IMR-90 (cell line): Measurements from ENCODE around the gene KDM5A. TPM values are rescaled to one million over a fixed set of nuclear protein-coding genes. Genes with fewer than 3 reads are reported as not detected.
A peak's percentile ranks its signal among the peaks of the same experiment; 100 is the strongest.
"Not testable (repeated sequence)": the region's sequence is repeated elsewhere in the genome, so short reads cannot be mapped to it uniquely, and the experiment has no call there.

ENCODE experiments used
- ATAC-seq: fragments of 200-7000 bp; cut with Tn5 transposase; 2 replicates; pipeline ENCODE4 v1.9.1; 2020; ENCODE audit warnings: low read depth, mild to moderate bottlenecking, moderate library complexity
- BruUV-seq: library from RNA; stranded (reverse); fragments of 400-500 nt; replicated peaks from 2 replicates; lab custom pipeline; 2021; lab: Mats Ljungman, UMichigan
- CTCF ChIA-PET: fragments of 300-600 bp; formaldehyde crosslinking; extraction: SDS; loops from one replicate; lab custom pipeline; 2021; ENCODE audit warnings: antibody characterized with exemption; lab: Yijun Ruan, JAX
- POLR2A ChIA-PET: fragments of 300-600 bp; sonication (Branson Sonifier 250); formaldehyde crosslinking; loops from one replicate; lab custom pipeline; 2022; ENCODE audit warnings: antibody characterized with exemption; ENCODE audit not compliant: unreplicated experiment; lab: Charles Lee
- DNase-seq: peaks from one replicate; pipeline ENCODE4 v3.0.0; 2013
- H2AFZ ChIP-seq: replicated peaks from 2 replicates; pipeline ENCODE3; 2013; ENCODE audit warnings: low read length, mild to moderate bottlenecking; ENCODE audit not compliant: poor library complexity
- H2AK5ac ChIP-seq: 2 replicates; pipeline ENCODE4 v1.6.1; 2013; ENCODE audit warnings: low read depth, low read length, inconsistent platforms
- H2AK9ac ChIP-seq: replicated peaks from 2 replicates; pipeline ENCODE3; 2013; ENCODE audit warnings: mild to moderate bottlenecking, low read depth, low read length, moderate library complexity; ENCODE audit not compliant: poor library complexity
- H2BK120ac ChIP-seq: 2 replicates; pipeline ENCODE4 v1.6.1; 2013; ENCODE audit warnings: low read depth, low read length, inconsistent platforms
- H2BK15ac ChIP-seq: 3 replicates; pipeline ENCODE4 v1.6.1; 2013; ENCODE audit warnings: low read depth, low read length, inconsistent platforms
- H2BK20ac ChIP-seq: 2 replicates; pipeline ENCODE4 v1.6.1; 2013; ENCODE audit warnings: low read depth, mild to moderate bottlenecking, inconsistent platforms, low read length, moderate library complexity
- H2BK5ac ChIP-seq: 2 replicates; pipeline ENCODE4 v1.6.1; 2013; ENCODE audit warnings: mild to moderate bottlenecking, low read depth, low read length, inconsistent platforms; ENCODE audit not compliant: poor library complexity, severe bottlenecking
- H3K14ac ChIP-seq: replicated peaks from 2 replicates; pipeline ENCODE4 v1.6.1; 2013; ENCODE audit warnings: low read depth, low read length, inconsistent platforms
- H3K18ac ChIP-seq: 2 replicates; pipeline ENCODE4 v1.6.1; 2013; ENCODE audit warnings: low read depth, low read length, control low read depth
- H3K23ac ChIP-seq: 2 replicates; pipeline ENCODE4 v1.6.1; 2013; ENCODE audit warnings: low read depth, low read length, inconsistent platforms
- H3K27ac ChIP-seq: 2 replicates; pipeline ENCODE4 v1.5.1; 2013; ENCODE audit warnings: mild to moderate bottlenecking, control low read depth, low read length; ENCODE audit not compliant: insufficient read depth
- H3K27me3 ChIP-seq: 2 replicates; pipeline ENCODE4 v1.6.1; 2013; ENCODE audit warnings: low read length; ENCODE audit not compliant: control insufficient read depth, insufficient read depth
- H3K36me3 ChIP-seq: 2 replicates; pipeline ENCODE4 v1.6.1; 2013; ENCODE audit warnings: low read length, mixed read lengths; ENCODE audit not compliant: control insufficient read depth, insufficient read depth
- H3K4ac ChIP-seq: 2 replicates; pipeline ENCODE4 v1.6.1; 2013; ENCODE audit warnings: low read depth, low read length, inconsistent platforms
- H3K4me1 ChIP-seq: 2 replicates; pipeline ENCODE4 v1.6.1; 2013; ENCODE audit warnings: low read length, mixed read lengths; ENCODE audit not compliant: control insufficient read depth, insufficient read depth
- H3K4me2 ChIP-seq: 2 replicates; pipeline ENCODE4 v1.6.1; 2013; ENCODE audit warnings: low read depth, mild to moderate bottlenecking, control low read depth, low read length, moderate library complexity
- H3K4me3 ChIP-seq: 2 replicates; pipeline ENCODE4 v1.5.1; 2013; ENCODE audit warnings: low read depth, mild to moderate bottlenecking, control low read depth, low read length, moderate library complexity; ENCODE audit not compliant: insufficient read depth
- H3K56ac ChIP-seq: 2 replicates; pipeline ENCODE4 v1.6.1; 2013; ENCODE audit warnings: low read length, inconsistent platforms; ENCODE audit not compliant: insufficient read depth; ENCODE audit errors: extremely low read depth
- H3K79me1 ChIP-seq, 2 experiments: 2 replicates each; pipeline ENCODE4 v1.6.1; 2013; ENCODE audit warnings: low read length in 2 of 2, inconsistent platforms in 1 of 2, low read depth in 1 of 2
- H3K9ac ChIP-seq: 2 replicates; pipeline ENCODE4 v1.6.1; 2013; ENCODE audit warnings: low read depth, low read length, control low read depth
- H3K9me1 ChIP-seq: 2 replicates; pipeline ENCODE4 v1.6.1; 2013; ENCODE audit warnings: low read length, inconsistent platforms; ENCODE audit not compliant: insufficient read depth
- H3K9me3 ChIP-seq: 2 replicates; pipeline ENCODE4 v1.6.1; 2013; ENCODE audit warnings: low read length; ENCODE audit not compliant: control insufficient read depth, insufficient read depth
- H4K20me1 ChIP-seq: 2 replicates; pipeline ENCODE4 v1.6.1; 2013; ENCODE audit warnings: low read length, inconsistent platforms; ENCODE audit not compliant: insufficient read depth
- H4K5ac ChIP-seq: 2 replicates; pipeline ENCODE4 v1.6.1; 2013; ENCODE audit warnings: mild to moderate bottlenecking, low read depth, low read length, control low read depth
- H4K8ac ChIP-seq, 2 experiments: 2 replicates each; pipeline ENCODE4 v1.6.1; 2013; ENCODE audit warnings: low read depth in 2 of 2, low read length in 2 of 2, control low read depth in 1 of 2, inconsistent platforms in 1 of 2
- H4K91ac ChIP-seq: 2 replicates; pipeline ENCODE4 v1.6.1; 2013; ENCODE audit warnings: low read depth, low read length, inconsistent platforms; ENCODE audit not compliant: insufficient read depth
- CEBPB ChIP-seq: IDR thresholded peaks from 2 replicates; pipeline ENCODE4 v1.6.1; 2012; ENCODE audit warnings: low read depth, low read length, improper control_type of control experiment
- CHD1 ChIP-seq: IDR thresholded peaks from 2 replicates; pipeline ENCODE4 v1.6.1; 2012; ENCODE audit warnings: low read depth, low read length, improper control_type of control experiment
- MAZ ChIP-seq: IDR thresholded peaks from 2 replicates; pipeline ENCODE4 v1.6.1; 2012; ENCODE audit warnings: low read depth, mild to moderate bottlenecking, low read length, improper control_type of control experiment, moderate library complexity, borderline replicate concordance
- MXI1 ChIP-seq: IDR thresholded peaks from 2 replicates; pipeline ENCODE4 v1.6.1; 2012; ENCODE audit warnings: low read depth, mild to moderate bottlenecking, low read length, moderate library complexity, borderline replicate concordance
- RAD21 ChIP-seq: IDR thresholded peaks from 2 replicates; pipeline ENCODE4 v1.6.1; 2012; ENCODE audit warnings: low read length, improper control_type of control experiment
- RCOR1 ChIP-seq: IDR thresholded peaks from 2 replicates; pipeline ENCODE4 v1.6.1; 2012; ENCODE audit warnings: mild to moderate bottlenecking, low read length, improper control_type of control experiment; ENCODE audit not compliant: insufficient replicate concordance
- RFX5 ChIP-seq: IDR thresholded peaks from 2 replicates; pipeline ENCODE4 v1.8.0; 2012; ENCODE audit warnings: low read depth, mild to moderate bottlenecking, low read length, moderate library complexity
- WGBS, 2 experiments: methylation state at CpG; one replicate each; pipeline versions ENCODE4 v1.1.5 to v1.1.7; 2013; ENCODE audit warnings: missing lambda C conversion rate in 2 of 2; ENCODE audit not compliant: insufficient read length in 1 of 2; ENCODE audit errors: extremely low coverage in 2 of 2; 5-methylcytosine and 5-hydroxymethylcytosine counted together
- dilution Hi-C: fragments of 300-500 bp; cut with HindIII; formaldehyde crosslinking; loops from one replicate; pipeline ENCODE4 v1.14.3; 2018; ENCODE audit warnings: low sequenced_read_pairs; ENCODE audit not compliant: unreplicated experiment
- in situ Hi-C: fragments of 300-500 bp; cut with MboI; formaldehyde crosslinking; loops from 3 replicates; pipeline ENCODE4 v1.14.3; 2019; ENCODE audit warnings: low sequenced_read_pairs, inconsistent platforms, mixed read lengths
- intact Hi-C: fragments of 100-400 bp; cut with micrococcal nuclease; formaldehyde crosslinking; loops from 2 replicates; pipeline ENCODE4 v1.10.0; 2022
- polyA plus RNA-seq, 3 experiments: library from polyadenylated mRNA; depleted of rRNA; stranded (reverse); fragments of >200 nt; gene quantifications; 2 replicates each; pipeline ENCODE4 v1.2.3, GENCODE V29; 2012; ENCODE audit warnings: low replicate concordance in 1 of 3
- total RNA-seq: library from RNA; depleted of rRNA; stranded (reverse); fragments of >200 nt; gene quantifications from 2 replicates; pipeline ENCODE4 v1.2.3, GENCODE V29; 2012

KDM5A gene
- total and polyA plus RNA-seq, 2 of the 4 experiments (the other 2 are of a cell fraction) = 7.9 to 95.9 TPM

- TF ChIP-seq MXI1 (0 out of 2 replicates have a peak, but pooled peaks have one; percentile 53), RAD21 (no peak), MAZ (peak; percentile 80), CEBPB (no peak), RCOR1 (no peak), RFX5 (no peak), CHD1 (peak; percentile 75; the same call in 1 of the 2 replicates)
Observed at GRCh38 chr12:389142-390096, at the start of gene KDM5A (continued).

DNA sequence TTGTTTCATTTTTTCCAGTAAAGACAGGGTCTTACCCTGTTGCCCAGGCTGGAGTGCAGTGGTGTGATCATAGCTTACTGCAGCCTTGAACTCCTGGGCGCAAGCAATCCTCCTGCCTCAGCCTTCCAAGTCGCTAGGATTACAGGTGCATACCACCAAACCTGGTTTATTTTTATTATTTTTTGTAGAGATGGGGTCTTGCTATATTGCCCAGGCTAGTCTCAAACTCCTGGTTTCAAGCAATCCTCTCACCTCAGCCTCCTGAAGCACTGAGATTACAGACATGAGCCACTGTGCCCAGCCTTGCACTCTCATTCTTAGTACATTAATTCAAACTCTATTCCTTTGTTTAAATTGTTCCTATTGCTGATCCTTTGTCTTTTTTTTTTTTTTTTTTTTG lies 46.6 kb upstream of the KDM5A start:
- WGBS, 2 experiments = no CpG with 5 or more reads among the region's 2 CpGs
- POLR2A ChIA-PET, CTCF ChIA-PET: not testable (repeated sequence)

More for the DNA sequence above, 46.6 kb upstream of the KDM5A start:
- H3K79me1 ChIP-seq, dilution Hi-C loops, H3K4me1 ChIP-seq, H3K56ac ChIP-seq, intact Hi-C loops, H3K4me2 ChIP-seq, H2BK15ac ChIP-seq, DNase-seq, H3K9ac ChIP-seq, BruUV-seq, H2AK5ac ChIP-seq, H3K36me3 ChIP-seq, H2BK120ac ChIP-seq, H3K27ac ChIP-seq, H3K27me3 ChIP-seq, H3K4me3 ChIP-seq, H4K5ac ChIP-seq, H4K91ac ChIP-seq, ATAC-seq, H3K18ac ChIP-seq, H4K8ac ChIP-seq, H3K23ac ChIP-seq, H2AK9ac ChIP-seq, H3K9me3 ChIP-seq, H2BK5ac ChIP-seq, H3K4ac ChIP-seq, H2BK20ac ChIP-seq, in situ Hi-C loops, H2AFZ ChIP-seq, H3K9me1 ChIP-seq, H3K14ac ChIP-seq, H4K20me1 ChIP-seq: not testable (repeated sequence)
